CD4-positive, alpha-beta T cell (primary cell): Measurements from ENCODE around the gene ATG7. TPM values are rescaled to one million over a fixed set of nuclear protein-coding genes. Genes with fewer than 3 reads are reported as not detected.

Experiments used
- ATAC-seq: fragments of 200-7000 bp; cut with Tn5 transposase; one replicate; pipeline ENCODE4 v1.10.0; 2022; ENCODE audit warnings: mild to moderate bottlenecking; ENCODE audit not compliant: poor library complexity
- CTCF ChIA-PET: fragments of 350-600 bp; sonication (Branson Sonifier 250); formaldehyde crosslinking; loops from one replicate; lab custom pipeline; 2021; ENCODE audit warnings: antibody characterized with exemption, inconsistent platforms; lab: Charles Lee
- POLR2A ChIA-PET: fragments of 350-600 bp; sonication (Branson Sonifier 250); formaldehyde crosslinking; loops from one replicate; lab custom pipeline; 2021; ENCODE audit warnings: antibody characterized with exemption, inconsistent platforms; lab: Charles Lee
- DNase-seq, 14 experiments: peaks; one replicate each; pipeline ENCODE4 v3.0.0-alpha.2; 2013 to 2020; ENCODE audit warnings: mixed read lengths in 2 of 14
- H3K27ac ChIP-seq, 2 donors: one replicate each; pipeline versions ENCODE4 v1.5.1 to v1.7.0; 2013; ENCODE audit warnings: low read length in 2 of 2, low read depth in 1 of 2, mild to moderate bottlenecking in 1 of 2
- H3K27me3 ChIP-seq, 2 experiments: 1 replicate in 1 of 2; 2 replicates in 1 of 2; pipeline versions ENCODE4 v1.6.1 to v1.7.0; 2013; ENCODE audit warnings: low read length in 2 of 2, control low read depth in 1 of 2, mild to moderate bottlenecking in 1 of 2, moderate library complexity in 1 of 2; ENCODE audit not compliant: insufficient read depth in 2 of 2, control insufficient read depth in 1 of 2
- H3K36me3 ChIP-seq: one replicate; pipeline ENCODE4 v1.6.1; 2013; ENCODE audit warnings: low read length, control low read depth; ENCODE audit not compliant: insufficient read depth
- H3K4me1 ChIP-seq: one replicate; pipeline ENCODE4 v1.6.1; 2013; ENCODE audit warnings: low read length, control low read depth; ENCODE audit not compliant: insufficient read depth
- H3K4me3 ChIP-seq: one replicate; pipeline ENCODE4 v1.5.1; 2013; ENCODE audit warnings: mild to moderate bottlenecking, low read length, moderate library complexity
- H3K9me3 ChIP-seq, 2 experiments: 1 replicate in 1 of 2; 2 replicates in 1 of 2; pipeline versions ENCODE4 v1.6.1 to v1.7.0; 2013; ENCODE audit warnings: low read length in 2 of 2, mild to moderate bottlenecking in 2 of 2, control low read depth in 1 of 2, moderate library complexity in 1 of 2; ENCODE audit not compliant: control insufficient read depth in 1 of 2, insufficient read depth in 1 of 2
- H3K27ac Mint-ChIP-seq: one replicate; pipeline ENCODE4 v1.8.0; 2020; ENCODE audit warnings: mixed read lengths
- H3K27me3 Mint-ChIP-seq: one replicate; pipeline ENCODE4 v1.8.0; 2021; ENCODE audit warnings: mixed read lengths
- H3K36me3 Mint-ChIP-seq: one replicate; pipeline ENCODE4 v1.8.0; 2021; ENCODE audit warnings: low read depth, mixed read lengths
- H3K4me1 Mint-ChIP-seq: one replicate; pipeline ENCODE4 v1.8.0; 2021; ENCODE audit warnings: low read depth, mixed read lengths
- H3K4me3 Mint-ChIP-seq: one replicate; pipeline ENCODE4 v1.8.0; 2020; ENCODE audit warnings: mild to moderate bottlenecking, mixed read lengths
- H3K9me3 Mint-ChIP-seq: one replicate; pipeline ENCODE4 v1.8.0; 2020; ENCODE audit warnings: mixed read lengths
- intact Hi-C, 2 experiments: fragments of 100-400 bp; cut with DNase I in 1 of 2; cut with micrococcal nuclease in 1 of 2; formaldehyde crosslinking; loops; one replicate each; pipeline versions ENCODE4 v1.15.1 to v1.9.0; 2023 to 2025; cut with DNase I, micrococcal nuclease
- total RNA-seq, 174 experiments: library from RNA in 2 of 174; stranded (reverse) in 2 of 174; gene quantifications; one replicate each; pipeline ENCODE4 v1.2.3 and lab custom pipeline; 2021 to 2026
- TF ChIP-seq, protein P1 (sequence below): fragments of 200-600 bp; IDR thresholded peaks from one replicate; pipeline ENCODE4 v1.8.0; 2022; ENCODE audit warnings: antibody characterized with exemption, mild to moderate bottlenecking

ATG7 gene
- total RNA-seq, 2 experiments from 2014 or later, result 21.4 to 25.7 TPM

DNA sequence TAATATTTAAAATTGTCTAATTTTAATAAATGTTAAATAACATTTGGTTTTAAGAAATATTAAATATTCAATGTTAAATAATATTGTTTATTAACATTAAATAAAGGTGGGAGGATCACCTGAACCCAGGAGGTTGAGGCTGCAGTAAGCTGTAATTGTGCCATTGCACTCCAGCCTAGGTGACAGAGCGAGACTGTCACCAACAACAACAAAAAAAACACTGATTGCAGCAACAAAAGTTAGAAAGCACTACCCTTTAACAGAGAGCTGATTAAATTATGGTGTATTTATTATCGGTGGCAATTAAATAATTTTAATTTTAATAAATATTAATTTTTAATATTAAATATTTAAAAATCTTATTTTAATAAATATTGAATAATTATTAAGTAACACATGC lies 152.1 kb downstream of the ATG7 start:
- Mint-ChIP-seq H3K36me3 (peaks cover 36% of the 10 kb centered on the region), H3K27ac (no peak overlapping the region), H3K9me3 (no peaks in the 10 kb centered on the region), H3K4me3 (no peak overlapping the region), H3K4me1 (peaks cover 12% of the 10 kb centered on the region), H3K27me3 (no peaks in the 10 kb centered on the region)
- H3K4me1 ChIP-seq, result no peaks in the 10 kb centered on the region
- H3K36me3 ChIP-seq, result peaks cover 12% of the 10 kb centered on the region
- H3K27ac ChIP-seq, result no peak overlapping the region
- ATAC-seq, result no peak
- CTCF ChIA-PET, result no interaction called here
- H3K27me3 ChIP-seq, result no peaks in the 10 kb centered on the region
- TF ChIP-seq, protein P1, sequence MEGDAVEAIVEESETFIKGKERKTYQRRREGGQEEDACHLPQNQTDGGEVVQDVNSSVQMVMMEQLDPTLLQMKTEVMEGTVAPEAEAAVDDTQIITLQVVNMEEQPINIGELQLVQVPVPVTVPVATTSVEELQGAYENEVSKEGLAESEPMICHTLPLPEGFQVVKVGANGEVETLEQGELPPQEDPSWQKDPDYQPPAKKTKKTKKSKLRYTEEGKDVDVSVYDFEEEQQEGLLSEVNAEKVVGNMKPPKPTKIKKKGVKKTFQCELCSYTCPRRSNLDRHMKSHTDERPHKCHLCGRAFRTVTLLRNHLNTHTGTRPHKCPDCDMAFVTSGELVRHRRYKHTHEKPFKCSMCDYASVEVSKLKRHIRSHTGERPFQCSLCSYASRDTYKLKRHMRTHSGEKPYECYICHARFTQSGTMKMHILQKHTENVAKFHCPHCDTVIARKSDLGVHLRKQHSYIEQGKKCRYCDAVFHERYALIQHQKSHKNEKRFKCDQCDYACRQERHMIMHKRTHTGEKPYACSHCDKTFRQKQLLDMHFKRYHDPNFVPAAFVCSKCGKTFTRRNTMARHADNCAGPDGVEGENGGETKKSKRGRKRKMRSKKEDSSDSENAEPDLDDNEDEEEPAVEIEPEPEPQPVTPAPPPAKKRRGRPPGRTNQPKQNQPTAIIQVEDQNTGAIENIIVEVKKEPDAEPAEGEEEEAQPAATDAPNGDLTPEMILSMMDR, result no peak
- no peaks in the 10 kb centered on the region for H3K9me3 ChIP-seq
- intact Hi-C loops, result no loop called here
- no peak for DNase-seq
- POLR2A ChIA-PET, result no interaction called here
- no peak overlapping the region for H3K4me3 ChIP-seq

DNA sequence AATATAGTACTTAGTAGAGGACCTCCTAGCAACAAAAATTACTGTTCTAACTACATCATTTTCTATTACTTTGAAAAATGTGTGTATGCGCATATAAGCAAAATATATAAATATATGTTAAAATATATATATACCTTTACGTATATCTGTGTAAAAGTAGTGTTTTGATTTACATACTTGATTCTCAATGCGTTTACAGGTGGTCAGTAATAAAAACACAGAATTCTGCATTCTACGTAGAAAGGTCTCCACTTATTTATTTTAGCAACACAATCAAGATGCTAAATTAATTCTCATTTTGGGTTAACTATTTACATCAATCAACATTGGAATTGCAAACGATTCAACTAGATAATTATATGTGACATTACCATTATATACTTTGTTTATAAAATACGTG lies 158.0 kb downstream of the ATG7 start:
- Histone ChIP-seq H3K4me3 (no peak overlapping the region), H3K36me3 (peaks cover 12% of the 10 kb centered on the region), H3K27me3 (no peaks in the 10 kb centered on the region), H3K9me3 (no peaks in the 10 kb centered on the region), H3K4me1 (no peaks in the 10 kb centered on the region), H3K27ac (no peak overlapping the region)
- Mint-ChIP-seq H3K36me3 (peaks cover 50% of the 10 kb centered on the region), H3K4me3 (no peak overlapping the region), H3K27me3 (no peaks in the 10 kb centered on the region), H3K4me1 (no peaks in the 10 kb centered on the region), H3K9me3 (no peaks in the 10 kb centered on the region), H3K27ac (no peak overlapping the region)
- ATAC-seq (no peak), DNase-seq (no peak)
- ChIA-PET POLR2A (no interaction called here), CTCF (no interaction called here)
- intact Hi-C loops, result no loop called here
- TF ChIP-seq, protein P1, result no peak

DNA sequence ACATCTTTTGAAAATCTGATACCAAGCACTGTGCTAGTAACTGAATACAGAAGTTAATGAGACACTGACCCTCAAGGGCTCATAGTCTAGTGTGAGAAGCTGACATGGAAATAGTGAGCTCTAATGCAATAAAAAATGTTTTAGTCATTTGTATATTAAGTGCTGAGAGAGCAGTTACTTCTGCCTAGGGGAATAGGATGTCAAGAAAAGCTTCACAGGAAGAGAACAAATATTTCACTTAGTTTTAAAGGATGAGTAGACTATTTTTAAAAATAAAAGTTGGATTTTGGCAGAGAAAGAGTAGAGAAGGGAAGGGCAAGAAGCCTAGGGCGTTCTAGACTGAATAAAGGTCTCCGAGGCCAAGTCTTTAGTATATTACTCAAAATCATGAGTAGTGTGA lies 158.4 kb downstream of the ATG7 start:
- H3K4me3 Mint-ChIP-seq, result no peak overlapping the region
- H3K27me3 Mint-ChIP-seq, result no peaks in the 10 kb centered on the region
- peaks cover 46% of the 10 kb centered on the region for H3K36me3 Mint-ChIP-seq
- Histone ChIP-seq H3K4me1 (no peaks in the 10 kb centered on the region), H3K36me3 (peaks cover 12% of the 10 kb centered on the region), H3K27me3 (no peaks in the 10 kb centered on the region), H3K27ac (no peak overlapping the region), H3K4me3 (no peak overlapping the region), H3K9me3 (no peaks in the 10 kb centered on the region)
- no peaks in the 10 kb centered on the region for H3K4me1 Mint-ChIP-seq
- no peaks in the 10 kb centered on the region for H3K9me3 Mint-ChIP-seq
- POLR2A ChIA-PET, result no interaction called here
- ATAC-seq (no peak), DNase-seq (no peak)
- CTCF ChIA-PET, result interaction anchor here (0.6 kb wide), 1 partner anchor 63 kb away, joined by 3 read pairs; no protein-coding TSS in a partner anchor
- TF ChIP-seq, protein P1, result no peak
- intact Hi-C loops, result no loop called here
- H3K27ac Mint-ChIP-seq, result no peak overlapping the region
